DMS 273 treated with DMSO at 0.1 percent for 48 hours (cell line): ENCODE measurements around the gene NACAD.
A peak's percentile ranks its signal among the peaks of the same experiment; 100 is the strongest.

Source experiments
- DNase-seq: peaks from one replicate; lab custom pipeline; 2025; lab: John Stamatoyannopoulos, UW

The NACAD gene

GRCh38 chr7:45092100-45092930 lies 3.5 kb upstream of the NACAD start:
- DNase-seq = no peak

GRCh38 chr7:45089341-45089891 lies 647 bp upstream of the NACAD start:
- DNase-seq = peak; percentile 45

GRCh38 chr7:45088146-45088701 lies 545 bp downstream of the NACAD start:
- DNase-seq = no peak

- no peak for DNase-seq
Observed at GRCh38 chr7:45087301-45088145, 1.2 kb downstream of the NACAD start.

- DNase-seq = no peak
Observed at GRCh38 chr7:45086331-45087065, 2.3 kb downstream of the NACAD start.

- no peak for DNase-seq
Observed at GRCh38 chr7:45085619-45086200, 3.1 kb downstream of the NACAD start.

- no peak for DNase-seq
Observed at GRCh38 chr7:45084901-45085618, 3.7 kb downstream of the NACAD start.

- no peak for DNase-seq
Observed at GRCh38 chr7:45084336-45084735, 4.4 kb downstream of the NACAD start.

GRCh38 chr7:45082831-45083331 lies 5.9 kb downstream of the NACAD start:
- no peak for DNase-seq

- DNase-seq = no peak
Observed at GRCh38 chr7:45082031-45082830, 6.5 kb downstream of the NACAD start.

GRCh38 chr7:45081670-45081974 lies 7.1 kb downstream of the NACAD start:
- no peak for DNase-seq

GRCh38 chr7:45080958-45081669 lies 7.7 kb downstream of the NACAD start:
- no peak for DNase-seq

- no peak for DNase-seq
Observed at GRCh38 chr7:45080265-45080957, 8.4 kb downstream of the NACAD start.

- DNase-seq = no peak
Observed at GRCh38 chr7:45078125-45078681, 10.6 kb downstream of the NACAD start.

GRCh38 chr7:45077579-45077978 lies 11.2 kb downstream of the NACAD start:
- no peak for DNase-seq

GRCh38 chr7:45076946-45077345 lies 11.8 kb downstream of the NACAD start:
- DNase-seq = no peak

- no peak for DNase-seq
Observed at GRCh38 chr7:45075871-45076796, 12.6 kb downstream of the NACAD start.
